Activated T-cell treated with anti-CD3 and anti-CD28 coated beads for 4 hours (primary cell): ENCODE measurements around the gene SLC34A1.
"Not testable (repeated sequence)": the region's sequence is repeated elsewhere in the genome, so short reads cannot be mapped to it uniquely, and the experiment has no call there.

Experiments
- DNase-seq: peaks from one replicate; pipeline ENCODE4 v3.0.0-alpha.2; 2020

SLC34A1 gene

GRCh38 chr5:177368869-177369644 lies 15.2 kb upstream of the SLC34A1 start:
- DNase-seq = no peak

- DNase-seq = no peak
These were observed 14.4 kb upstream of the SLC34A1 start for GRCh38 chr5:177369645-177370440.

GRCh38 chr5:177370488-177371119 lies 13.6 kb upstream of the SLC34A1 start:
- DNase-seq = peak; percentile 48

- no peak for DNase-seq
These were observed 12.9 kb upstream of the SLC34A1 start for GRCh38 chr5:177371120-177372033.

GRCh38 chr5:177372034-177372896 lies 12.0 kb upstream of the SLC34A1 start:
- no peak for DNase-seq

- no peak for DNase-seq
These were observed 11.3 kb upstream of the SLC34A1 start for GRCh38 chr5:177372910-177373309.

- no peak for DNase-seq
These were observed 10.4 kb upstream of the SLC34A1 start for GRCh38 chr5:177373806-177374205.

GRCh38 chr5:177374211-177374610 lies 10.0 kb upstream of the SLC34A1 start:
- no peak for DNase-seq

GRCh38 chr5:177375516-177375915 lies 8.7 kb upstream of the SLC34A1 start:
- DNase-seq = not testable (repeated sequence)

- no peak for DNase-seq
These were observed 8.1 kb upstream of the SLC34A1 start for GRCh38 chr5:177376107-177376506.

GRCh38 chr5:177377851-177378776 lies 6.1 kb upstream of the SLC34A1 start:
- no peak for DNase-seq

GRCh38 chr5:177378884-177379883 lies 5.0 kb upstream of the SLC34A1 start:
- no peak for DNase-seq

- no peak for DNase-seq
These were observed 3.5 kb upstream of the SLC34A1 start for GRCh38 chr5:177380805-177381126.

- no peak for DNase-seq
These were observed 1.7 kb upstream of the SLC34A1 start for GRCh38 chr5:177382423-177383029.

- no peak for DNase-seq
These were observed 1.1 kb upstream of the SLC34A1 start for GRCh38 chr5:177383181-177383580.

GRCh38 chr5:177385720-177386119 lies 1.5 kb downstream of the SLC34A1 start:
- no peak for DNase-seq

GRCh38 chr5:177386542-177386941 lies 2.3 kb downstream of the SLC34A1 start:
- no peak for DNase-seq

GRCh38 chr5:177387405-177387804 lies 3.2 kb downstream of the SLC34A1 start:
- no peak for DNase-seq

GRCh38 chr5:177388521-177389052 lies 4.4 kb downstream of the SLC34A1 start:
- DNase-seq = no peak
